ENCODE results near the gene COL23A1.
"Not testable (repeated sequence)": the region's sequence is repeated elsewhere in the genome, so short reads cannot be mapped to it uniquely, and the experiment has no call there.

The COL23A1 gene

GRCh38 chr5:178502401-178503100, 87.6 kb downstream of the COL23A1 start:
- DNase-seq = no peak

DNA sequence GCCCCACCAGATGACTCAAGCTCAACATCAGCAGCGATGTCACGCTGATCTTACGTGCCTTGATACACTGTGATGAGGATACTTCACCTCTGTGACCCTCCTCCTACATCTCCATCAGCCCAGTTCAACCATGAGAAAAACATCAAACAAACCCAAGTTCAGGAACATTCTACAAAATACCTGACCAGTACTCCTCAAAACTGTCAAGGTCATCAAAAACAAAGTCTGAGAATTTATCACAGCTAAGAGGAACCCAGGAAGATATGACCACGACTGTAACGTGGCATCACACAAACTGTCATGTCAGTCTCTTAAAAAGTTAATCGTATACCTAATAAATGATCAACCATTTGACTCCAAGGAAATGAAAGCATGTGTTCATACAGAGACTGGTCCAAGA, 90.8 kb downstream of the COL23A1 start:
- DNase-seq = no peak

- DNase-seq = no peak
Measured at GRCh38 chr5:178496642-178497041, 93.6 kb downstream of the COL23A1 start.

GRCh38 chr5:178496214-178496613, 94.0 kb downstream of the COL23A1 start:
- no peak for DNase-seq

- DNase-seq = no peak
Measured at GRCh38 chr5:178495706-178496105, 94.5 kb downstream of the COL23A1 start.

- no peak for DNase-seq
Measured at GRCh38 chr5:178492278-178492677, 97.9 kb downstream of the COL23A1 start.

DNA sequence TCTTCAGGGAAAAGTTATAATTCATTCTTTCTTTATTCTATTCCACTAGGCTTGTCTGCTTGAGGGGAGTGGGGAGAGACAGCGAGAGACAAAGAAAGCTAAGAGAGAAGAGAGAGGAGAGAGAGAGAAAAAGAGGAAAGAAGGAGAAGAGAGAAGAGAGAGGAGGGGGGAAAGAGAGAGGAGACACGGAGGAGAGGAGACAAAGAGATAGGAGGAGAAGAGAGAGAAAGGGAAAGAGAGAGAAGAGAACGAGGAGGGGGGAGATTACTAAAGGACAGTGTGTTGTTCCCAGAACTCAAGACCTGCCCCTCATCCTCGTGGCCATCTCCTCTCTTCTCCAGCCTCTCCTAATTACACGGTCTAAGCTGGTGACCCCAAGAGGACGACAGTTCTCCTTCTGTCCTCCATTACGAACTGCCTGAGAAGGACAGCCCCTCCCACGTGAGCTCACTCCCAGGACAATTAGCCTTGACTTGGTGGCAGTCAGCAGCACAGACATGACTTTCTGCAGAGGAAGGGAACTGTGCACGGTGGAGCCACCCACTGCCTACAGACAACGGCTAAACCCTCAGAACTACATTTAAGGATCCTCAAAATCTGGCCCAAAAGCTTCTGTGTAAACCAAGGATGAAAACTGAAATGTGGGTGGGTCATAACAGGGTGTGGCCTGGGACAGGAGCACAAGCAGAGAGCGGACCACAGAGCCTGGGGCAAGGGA, 99.1 kb downstream of the COL23A1 start:
- DNase-seq = no peak

- no peak for DNase-seq
Measured at GRCh38 chr5:178489271-178489976, 100.8 kb downstream of the COL23A1 start.

DNA sequence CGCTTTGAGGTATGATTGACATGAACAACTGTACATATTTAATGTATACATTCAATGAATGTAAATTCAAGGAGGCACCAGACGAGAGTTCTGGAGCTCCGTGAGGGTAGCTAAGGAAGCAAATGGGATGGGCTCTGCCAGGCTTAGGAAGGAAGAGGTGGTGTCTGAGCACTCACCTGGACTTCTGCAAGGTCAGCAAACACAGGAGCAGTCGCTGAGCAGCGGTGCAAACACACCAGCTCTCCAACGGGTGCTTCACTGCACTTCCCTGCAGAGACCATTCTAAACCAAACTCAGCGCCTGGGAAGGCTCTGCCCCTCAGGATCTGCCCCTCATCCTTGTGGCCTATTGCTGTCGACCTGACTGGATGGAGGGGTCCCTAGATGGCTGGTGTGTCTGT, 101.5 kb downstream of the COL23A1 start:
- DNase-seq = no peak

DNA sequence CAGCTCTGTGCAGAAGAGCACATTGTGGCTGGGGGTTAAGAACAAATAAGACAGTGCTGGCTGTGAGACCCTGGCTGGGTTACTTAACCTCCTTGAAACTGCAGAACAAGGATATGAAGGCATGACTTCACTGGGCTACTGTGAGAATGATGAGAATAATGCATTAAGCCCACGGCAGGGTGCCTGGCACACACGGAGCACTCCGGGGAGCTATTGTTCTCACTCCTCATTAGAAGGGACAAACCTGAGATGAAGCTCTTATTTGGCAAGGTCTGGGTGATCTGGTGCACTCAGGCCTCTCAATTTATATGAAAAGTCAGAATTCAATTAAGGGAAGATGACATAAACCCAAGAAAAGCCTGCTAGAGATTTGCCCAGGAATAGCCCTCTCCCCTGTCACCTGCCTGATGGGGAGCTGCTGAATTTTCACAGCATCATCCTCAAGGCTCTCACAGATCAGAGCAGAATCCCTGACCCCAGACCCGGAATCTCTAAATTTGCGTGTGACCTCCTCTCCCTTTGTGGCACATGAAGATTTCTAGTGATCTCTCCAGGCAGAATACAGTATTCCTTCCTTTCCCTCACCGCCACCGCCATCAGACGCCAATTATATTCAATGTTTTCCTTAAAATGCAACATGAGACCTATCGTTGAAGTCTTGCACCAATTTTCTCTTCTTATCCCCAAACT, 102.1 kb downstream of the COL23A1 start:
- no peak for DNase-seq

DNA sequence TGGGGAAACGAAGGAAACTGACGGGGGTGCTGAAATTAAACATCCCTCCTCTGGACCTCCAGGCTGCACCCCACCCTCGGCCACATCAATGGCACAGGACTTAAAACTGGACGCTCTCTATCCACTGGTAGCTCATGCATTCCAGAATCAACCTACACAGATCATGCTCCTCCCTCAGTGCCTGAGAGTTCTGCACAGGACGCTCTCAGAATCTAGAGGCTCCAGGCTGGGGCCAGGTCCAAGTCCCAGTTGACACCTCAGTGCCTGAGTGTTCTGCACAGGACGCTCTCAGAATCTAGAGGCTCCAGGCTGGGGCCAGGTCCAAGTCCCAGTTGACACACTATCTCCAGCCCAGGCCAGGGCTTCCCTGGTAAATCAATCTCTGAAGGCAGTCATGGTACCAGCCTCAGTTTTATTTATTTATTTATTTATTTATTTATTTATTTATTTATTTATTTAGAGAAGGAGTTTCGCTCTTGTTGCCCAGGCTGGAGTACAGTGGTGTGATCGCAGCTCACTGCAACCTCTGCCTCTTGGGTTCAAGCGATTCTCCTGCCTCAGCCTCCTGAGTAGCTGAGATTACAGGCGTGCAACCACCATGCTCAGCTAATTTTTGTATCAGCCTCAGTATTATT, 103.2 kb downstream of the COL23A1 start:
- DNase-seq = not testable (repeated sequence)

DNA sequence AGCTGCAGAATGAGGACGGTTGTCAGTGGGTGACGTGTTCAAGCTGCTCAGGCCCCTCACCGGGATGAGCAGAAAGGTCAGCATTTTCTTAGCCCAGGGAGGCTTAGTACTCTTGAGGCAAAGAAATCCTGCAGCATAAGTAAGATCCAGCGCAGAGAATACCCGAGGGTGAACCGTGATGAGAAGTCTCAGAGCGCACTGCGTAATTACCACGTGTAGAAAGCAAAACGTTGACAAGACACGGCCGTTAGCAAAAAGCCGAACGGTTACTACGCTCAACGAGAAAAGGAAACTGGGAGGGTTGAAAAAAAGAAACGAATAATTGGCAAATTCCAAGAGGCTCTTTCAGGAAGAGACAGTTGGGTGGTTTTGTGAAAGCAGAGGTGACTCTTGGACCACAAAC, 104.0 kb downstream of the COL23A1 start:
- DNase-seq = no peak

- DNase-seq = peak; percentile 27
Measured at GRCh38 chr5:178483620-178484019, 106.6 kb downstream of the COL23A1 start.

DNA sequence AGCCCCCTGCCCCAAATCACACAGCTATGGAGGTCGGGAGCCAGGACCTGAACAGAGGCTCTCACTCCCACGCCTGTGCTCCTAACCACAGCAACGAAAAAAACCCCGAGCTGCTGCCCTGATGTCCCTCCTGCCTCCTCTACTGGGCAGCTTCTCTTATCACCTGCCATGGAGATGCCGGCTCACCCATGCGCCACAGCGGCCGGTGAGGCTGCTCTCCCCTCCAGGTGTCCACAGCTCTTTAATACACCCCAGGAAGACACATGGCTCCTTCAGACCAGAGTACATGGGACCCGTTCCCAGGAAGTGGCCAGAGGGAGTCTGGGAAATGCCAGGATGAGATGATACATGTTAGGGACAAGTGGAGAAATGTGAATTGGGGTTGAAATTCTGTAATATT, 110.9 kb downstream of the COL23A1 start:
- no peak for DNase-seq

- no peak for DNase-seq
Measured at GRCh38 chr5:178478370-178478769, 111.8 kb downstream of the COL23A1 start.

GRCh38 chr5:178477802-178478201, 112.4 kb downstream of the COL23A1 start:
- no peak for DNase-seq

GRCh38 chr5:178476972-178477754, 113.0 kb downstream of the COL23A1 start:
- no peak for DNase-seq

GRCh38 chr5:178476531-178476930, 113.7 kb downstream of the COL23A1 start:
- DNase-seq = no peak

DNA sequence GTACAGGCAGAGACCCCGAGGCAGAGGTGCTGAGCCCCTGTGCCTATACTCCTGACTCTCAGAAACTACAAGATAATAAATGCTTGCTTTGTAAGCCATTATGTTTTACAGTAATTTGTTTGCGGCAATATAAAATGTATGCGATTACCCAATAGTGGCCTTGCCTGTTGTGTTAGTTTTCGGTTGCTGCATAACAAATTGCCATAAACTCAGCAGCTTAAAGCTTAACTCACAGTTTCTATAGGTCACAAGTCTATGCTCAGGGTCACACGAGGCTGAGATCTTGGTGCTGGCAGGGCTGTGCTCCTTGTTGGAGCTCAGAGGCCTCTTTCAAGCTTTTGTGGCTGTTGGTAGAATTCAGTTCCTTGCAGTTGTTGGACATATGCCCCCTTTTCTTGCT, 114.8 kb downstream of the COL23A1 start:
- DNase-seq = no peak

- DNase-seq = no peak
Measured at GRCh38 chr5:178474562-178475184, 115.5 kb downstream of the COL23A1 start.

- DNase-seq = no peak
Measured at GRCh38 chr5:178473854-178474253, 116.3 kb downstream of the COL23A1 start.

DNA sequence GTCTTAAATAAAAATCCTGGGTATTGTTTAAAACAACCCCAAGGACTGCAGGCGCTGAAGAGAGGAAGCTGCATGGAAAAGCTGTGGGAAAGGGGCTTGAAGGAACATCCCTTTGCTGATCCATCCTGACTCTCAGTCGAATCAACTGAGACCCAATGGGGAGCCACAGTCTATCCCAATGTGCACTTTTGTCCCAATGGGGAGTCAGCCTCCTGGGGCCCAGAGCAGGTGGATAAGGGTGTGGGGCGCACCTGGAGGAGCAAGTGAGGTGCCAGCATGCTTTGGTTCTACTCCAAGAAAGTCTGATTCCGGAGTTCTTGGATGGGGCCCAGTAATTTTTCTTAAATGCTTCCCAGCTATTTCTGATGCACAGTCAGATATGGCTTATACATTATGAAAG, 118.1 kb downstream of the COL23A1 start:
- no peak for DNase-seq
